HG02852 (cell line): ENCODE data around the gene MUC6.

Source experiments
- ATAC-seq: cut with Tn5 transposase; IDR thresholded peaks from one replicate; pipeline ENCODE4 v1.9.1; 2021; ENCODE audit warnings: mild to moderate bottlenecking, moderate library complexity; ENCODE audit not compliant: unreplicated experiment

MUC6 gene

DNA sequence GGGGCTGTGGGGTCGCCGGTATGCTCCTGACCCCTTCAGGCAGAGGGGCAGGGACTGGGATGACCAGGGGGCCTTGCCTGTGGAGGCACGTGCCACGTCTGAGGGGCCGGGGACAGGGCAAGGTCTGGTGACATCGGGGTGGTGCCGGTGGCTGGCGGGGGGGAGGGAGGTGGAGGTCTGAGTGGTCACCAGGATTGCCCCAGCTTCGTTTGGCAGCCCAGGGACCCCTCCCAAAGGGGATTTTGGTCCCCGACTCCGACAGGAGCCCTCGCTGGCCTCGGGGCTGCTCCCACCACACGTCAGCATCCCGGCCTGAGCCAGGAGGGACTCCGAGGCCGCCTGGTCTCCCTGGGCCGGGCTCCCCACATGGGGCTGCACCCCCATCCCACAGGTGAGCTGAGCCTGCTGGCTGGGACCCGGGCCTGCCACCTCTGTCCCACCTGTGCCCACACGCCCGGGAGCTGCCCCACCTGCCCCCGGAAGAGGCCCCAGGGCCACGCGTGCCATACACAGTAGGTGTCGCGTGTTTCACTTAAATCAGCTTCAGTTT lies 1.1 kb upstream of the MUC6 start:
- ATAC-seq = no peak

DNA sequence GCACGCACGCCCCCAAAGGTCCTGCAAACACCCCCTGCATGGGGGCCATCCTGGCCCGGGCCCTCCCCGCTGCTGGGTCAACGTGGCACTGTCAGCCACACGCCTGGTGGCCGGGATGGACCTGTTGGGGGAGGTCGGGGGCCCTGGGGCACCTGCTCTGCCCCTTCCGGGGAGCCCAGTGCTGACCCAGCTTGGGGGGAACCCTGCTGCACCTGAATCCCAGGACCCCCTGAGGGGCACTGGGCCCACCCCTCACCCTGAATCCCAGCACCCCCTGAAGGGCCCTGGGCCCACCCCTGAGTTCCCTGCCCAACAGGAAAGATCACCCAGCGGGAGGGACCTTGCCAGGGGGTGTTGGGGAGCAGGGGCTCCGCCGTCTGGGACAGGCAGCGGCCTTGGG lies 413 bp upstream of the MUC6 start:
- ATAC-seq = no peak

DNA sequence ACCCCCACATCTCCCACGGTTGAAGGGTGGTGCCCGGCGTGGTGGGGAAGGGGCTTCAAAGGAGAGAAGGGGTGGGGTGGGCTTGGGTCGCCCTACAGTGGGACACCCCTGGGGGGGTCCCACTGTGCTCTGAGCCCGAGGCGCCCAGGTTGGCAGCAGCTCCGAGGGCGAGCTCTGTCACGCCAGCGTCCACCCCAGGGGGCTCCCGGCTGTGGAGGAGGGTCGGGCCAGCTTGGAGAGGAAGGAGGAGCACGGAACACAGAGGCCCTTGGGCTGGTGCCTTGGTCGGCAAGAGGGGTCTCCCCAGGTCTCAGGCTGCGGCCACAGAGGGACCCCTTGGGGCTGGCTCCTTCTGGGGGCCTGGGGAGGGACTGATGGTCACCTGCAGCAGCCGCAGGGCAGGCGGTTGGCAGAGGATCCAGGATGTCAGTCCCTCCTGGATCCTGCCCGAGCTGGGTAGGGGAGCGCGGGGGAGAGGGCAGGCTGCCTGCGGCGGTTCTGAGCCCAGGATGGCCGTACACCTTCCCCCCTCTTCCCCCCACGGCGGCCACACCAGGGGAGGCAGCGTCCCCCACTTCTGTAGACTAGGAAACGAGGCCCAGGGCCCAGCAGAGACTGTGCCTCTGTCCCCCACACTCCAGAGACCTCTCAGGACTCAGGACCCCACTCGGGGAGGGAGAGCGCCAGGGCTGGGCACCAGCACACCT lies 788 bp downstream of the MUC6 start:
- ATAC-seq = no peak

DNA sequence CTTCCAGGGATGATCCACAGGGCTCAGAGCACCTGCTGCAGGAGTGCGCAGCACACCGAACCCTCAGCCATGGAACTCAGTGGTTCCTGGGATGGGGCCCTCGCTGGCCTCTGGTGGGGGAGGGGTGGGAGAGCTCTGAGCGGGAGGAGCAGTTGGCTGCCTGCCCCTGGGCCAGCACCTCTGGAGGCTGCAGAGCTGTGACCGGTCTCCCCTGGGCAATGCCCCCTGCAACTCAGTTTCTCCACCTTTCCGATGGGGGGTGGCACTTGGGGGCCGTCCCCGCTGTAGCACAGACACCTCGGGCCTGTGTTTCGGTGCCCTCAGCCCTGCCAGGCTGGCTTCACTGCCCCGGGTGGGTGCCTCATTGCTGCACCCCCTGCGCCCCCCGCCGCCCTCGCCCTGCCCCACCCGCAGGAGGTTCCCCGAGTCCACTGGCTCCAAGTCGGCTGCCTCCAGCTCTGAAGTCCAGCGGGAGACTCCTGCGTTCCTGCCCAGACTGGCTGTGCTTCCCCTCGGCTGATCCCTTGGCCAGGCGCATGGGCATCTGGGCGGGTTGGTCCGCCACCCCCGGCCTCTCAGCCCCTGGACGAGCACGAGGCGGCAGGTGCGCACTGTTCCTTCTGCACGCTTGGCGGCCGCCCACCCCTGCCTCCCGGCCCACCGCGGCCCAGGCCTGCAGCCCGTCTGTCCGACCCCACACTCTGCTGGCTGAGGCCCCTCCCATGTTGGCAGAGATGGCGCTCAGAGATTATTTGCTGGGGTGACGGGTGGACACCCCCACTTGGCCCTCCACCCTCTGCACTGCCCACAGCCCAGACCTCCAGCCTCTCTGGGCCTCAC lies 1.8 kb downstream of the MUC6 start:
- ATAC-seq = no peak

DNA sequence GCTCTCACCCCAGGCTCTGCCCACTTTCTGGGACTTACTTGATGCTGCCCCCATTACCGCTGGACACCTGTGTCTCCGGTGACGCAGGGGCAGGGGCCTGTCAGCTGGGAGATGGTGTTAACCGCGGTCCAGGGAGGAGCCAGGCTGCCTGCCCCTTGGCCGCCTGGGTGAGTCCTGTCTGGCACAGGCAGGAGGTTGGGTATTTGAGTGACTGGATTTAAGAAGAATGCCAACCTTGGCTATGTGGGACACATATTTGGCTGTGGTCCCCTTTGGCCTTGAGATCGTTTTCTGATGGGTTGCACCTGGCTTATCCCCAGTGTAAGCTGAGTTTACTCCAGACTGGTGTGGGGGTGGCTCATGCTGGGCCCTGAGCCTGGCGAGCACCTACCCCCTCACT lies 2.5 kb downstream of the MUC6 start:
- ATAC-seq = no peak

DNA sequence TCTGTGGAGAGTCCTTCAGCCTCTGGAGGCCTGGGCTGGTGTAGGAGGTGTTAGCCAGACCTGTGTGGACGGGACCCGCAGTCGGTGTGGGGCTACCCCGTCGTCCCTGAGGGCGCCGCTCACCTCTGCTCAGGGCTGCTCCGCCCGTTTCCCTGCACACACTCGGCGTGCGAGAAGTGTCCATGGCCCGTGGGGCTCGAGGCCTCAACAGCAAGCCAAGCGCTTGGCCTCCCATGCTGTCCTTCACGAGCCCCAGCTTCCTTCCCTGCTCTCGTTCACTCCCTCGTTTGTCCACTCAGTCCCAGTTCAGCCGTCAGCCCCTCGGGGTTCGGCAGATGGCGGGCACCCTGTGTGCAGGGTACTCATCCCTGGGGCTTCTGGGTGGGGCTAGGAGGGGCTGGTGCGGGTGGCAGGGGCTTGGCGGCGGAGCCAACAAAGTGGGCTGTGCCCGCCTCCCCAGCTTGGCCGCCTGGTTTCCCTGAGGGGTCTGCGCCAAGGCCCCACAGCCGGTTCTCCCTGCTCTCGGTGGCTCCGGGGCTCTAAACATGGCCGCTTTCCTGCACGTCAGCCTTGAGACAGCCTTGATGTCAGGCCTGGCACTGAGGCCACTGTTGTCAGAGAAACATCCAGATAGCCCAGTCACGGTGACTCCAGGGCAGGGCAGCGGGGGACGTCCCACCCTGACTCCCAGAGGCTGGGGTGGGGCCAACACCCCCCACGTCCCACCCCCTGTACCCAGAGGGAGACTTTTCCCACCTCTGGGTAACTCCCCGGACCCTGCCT lies 3.3 kb downstream of the MUC6 start:
- ATAC-seq = no peak

DNA sequence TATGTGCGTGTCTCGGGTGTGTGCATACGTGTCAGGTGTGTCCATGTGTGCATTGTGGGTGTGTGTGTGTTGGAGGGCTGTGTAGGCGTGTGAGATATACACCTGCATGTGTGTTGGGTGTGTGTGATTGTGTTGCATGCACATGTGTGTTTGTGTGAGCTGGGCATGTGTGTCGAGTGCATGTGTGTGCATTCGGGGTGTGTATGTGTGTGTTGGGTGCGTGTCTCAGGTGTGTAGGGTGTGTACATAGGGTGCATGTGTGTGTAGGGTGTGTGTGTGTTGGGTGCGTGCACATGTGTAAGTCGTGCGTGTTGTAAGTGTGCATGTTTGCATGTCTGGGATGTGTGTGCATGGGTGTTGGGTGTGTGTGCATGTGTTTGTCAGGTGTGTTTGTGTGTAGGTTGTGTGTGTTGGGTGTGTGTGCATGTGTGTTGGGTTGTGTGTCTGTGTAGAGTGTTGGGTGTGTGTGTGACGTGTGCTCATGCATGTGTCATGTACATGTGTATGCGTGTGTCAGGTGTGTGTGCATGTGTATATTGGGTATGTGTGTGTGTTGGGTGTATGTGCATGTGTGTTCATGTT lies 4.1 kb downstream of the MUC6 start:
- ATAC-seq = no peak

DNA sequence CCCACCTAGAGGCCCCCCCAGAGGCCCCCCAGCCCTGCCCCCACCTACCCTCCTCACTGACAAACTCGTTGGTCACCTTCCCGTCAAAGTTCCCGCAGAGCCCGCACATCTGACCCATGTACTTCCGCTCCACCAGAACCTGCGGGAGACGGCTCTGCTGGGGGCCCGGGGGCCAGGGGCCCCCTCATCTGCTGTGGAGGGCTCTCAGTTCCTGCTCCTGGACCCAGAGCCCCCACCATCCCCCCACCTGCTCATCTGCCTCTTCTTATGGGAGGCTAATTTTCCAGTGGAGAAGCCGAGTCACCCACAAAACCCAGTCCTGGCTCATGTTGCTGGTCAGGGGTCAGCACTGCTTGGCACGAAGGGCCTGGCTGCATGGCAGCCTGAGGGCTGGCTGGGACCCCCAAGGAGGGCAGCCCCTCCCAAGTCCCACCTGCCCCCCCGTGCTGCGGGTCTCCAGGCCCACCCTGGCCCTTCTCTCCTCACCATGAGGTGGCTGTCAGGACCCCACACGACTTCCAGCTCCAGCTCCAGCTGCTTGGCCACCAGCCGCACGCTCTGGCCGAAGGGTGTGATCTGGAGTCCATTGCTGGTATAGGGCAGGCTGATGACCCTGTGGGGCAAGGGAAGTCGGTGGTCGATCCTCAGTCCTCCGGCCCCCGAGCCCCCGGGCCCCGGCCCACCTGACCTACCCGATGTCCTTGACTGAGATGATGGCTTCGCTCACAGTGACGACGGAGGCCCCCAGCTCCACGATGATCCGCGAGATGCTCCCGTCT lies 5.2 kb downstream of the MUC6 start:
- no peak for ATAC-seq

DNA sequence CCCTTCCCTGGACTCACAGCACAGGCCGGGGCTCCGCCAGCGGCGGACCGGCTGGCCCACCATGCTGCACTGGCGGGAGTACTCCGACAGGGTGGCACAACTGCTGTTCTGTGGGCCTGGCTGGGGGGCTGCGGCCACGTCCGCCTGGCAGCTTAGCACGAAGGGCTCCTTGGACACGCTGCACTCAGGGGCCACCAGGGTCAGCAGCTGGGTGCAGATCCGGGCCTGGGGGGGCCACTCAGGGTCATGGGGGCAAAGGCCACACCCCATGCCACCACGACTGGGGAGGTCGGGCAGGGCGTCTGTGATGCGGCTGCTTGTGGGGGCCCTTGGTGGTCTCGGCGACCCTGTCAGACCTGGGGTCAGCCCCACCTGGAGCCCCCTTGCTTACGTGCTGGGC lies 6.0 kb downstream of the MUC6 start:
- ATAC-seq = no peak

DNA sequence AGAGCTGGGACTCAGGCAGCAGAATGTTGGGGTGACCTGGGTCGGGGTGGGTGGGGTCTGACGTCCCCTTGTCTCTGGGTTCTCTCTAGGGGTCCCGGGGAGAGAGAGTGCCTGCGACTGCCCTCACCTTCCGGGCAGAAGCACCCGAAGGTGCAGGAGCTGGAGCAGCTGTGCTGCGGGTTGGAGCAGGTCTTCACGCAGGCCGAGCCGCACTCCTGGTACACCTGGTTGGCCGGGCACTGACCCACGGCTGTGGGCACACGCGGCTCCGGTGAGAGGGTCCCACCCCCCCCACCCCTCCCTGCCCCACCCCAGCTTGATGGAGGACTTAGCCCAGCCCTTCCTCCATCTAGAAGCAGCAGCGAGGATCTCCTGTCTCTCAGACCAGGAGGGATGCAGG lies 6.4 kb downstream of the MUC6 start:
- no peak for ATAC-seq

DNA sequence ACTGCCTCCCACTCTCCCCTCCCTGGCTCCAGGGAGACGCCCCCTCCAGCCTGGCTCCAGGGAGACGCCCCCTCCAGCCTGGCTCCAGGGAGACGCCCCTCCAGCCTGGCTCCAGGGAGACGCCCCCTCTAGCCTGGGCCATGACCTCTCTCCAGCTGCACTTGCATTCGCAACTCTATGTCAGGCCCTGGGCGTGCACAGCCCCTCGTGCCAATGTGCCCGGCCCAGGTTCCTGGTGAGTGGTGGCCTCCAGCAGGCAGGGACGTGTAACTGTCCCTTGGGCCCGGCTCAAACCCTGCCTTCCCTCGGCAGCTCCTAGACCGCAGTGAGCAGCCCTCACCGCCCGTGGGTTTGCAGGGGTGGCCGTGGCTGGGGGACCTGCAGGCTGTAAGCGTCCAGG lies 6.9 kb downstream of the MUC6 start:
- no peak for ATAC-seq

DNA sequence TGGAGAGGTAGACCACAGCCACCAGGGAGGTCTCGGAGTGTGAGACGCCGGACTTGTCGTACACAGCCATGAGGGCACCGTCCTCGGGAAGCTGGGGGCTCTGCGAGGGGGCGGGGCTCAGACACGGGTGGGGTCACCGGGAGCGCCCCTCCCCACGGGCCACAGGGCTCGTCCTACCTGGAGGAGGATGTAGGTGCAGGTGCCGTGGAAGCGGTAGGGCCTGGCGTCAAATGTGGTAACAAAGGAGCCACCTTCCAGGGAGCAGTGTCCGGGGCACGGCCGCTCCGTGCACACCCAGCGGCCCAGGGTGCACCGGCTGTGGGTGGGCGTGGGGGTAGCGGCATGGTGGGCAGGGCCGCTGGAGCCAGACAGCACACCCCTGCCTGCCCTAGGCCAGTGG lies 7.5 kb downstream of the MUC6 start:
- ATAC-seq = no peak

DNA sequence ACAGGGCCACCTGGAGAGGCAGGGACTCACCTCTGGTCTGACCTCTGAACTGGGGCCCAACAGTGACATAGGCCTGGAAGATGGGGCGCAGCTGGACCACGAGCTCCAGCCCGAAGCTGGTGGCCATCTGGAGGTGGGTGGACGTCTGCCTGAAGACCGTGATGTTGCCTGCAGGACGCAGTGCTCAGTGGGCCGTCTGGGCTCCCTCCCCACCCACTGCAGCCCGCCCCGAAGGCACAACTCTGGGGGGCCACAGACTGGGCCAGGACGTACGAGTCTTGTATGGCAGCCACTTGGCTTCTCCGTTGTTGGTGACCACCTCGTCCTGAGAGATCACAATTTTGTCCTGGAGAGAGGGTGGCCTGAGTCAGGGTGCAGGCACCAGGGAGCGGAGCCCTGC lies 7.9 kb downstream of the MUC6 start:
- ATAC-seq = no peak

DNA sequence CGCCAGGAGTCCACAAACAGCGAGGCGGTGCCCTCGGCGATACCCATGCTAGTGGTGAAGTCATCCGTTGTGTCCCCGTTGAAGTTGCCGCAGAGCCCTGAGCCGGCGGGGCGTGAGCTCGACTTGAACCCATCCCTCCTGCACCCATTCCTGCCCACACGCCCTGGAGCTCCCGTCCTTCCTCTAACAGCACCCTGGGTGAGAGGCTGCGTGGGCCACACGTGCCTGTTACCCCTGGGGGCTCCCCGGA lies 8.3 kb downstream of the MUC6 start:
- no peak for ATAC-seq

DNA sequence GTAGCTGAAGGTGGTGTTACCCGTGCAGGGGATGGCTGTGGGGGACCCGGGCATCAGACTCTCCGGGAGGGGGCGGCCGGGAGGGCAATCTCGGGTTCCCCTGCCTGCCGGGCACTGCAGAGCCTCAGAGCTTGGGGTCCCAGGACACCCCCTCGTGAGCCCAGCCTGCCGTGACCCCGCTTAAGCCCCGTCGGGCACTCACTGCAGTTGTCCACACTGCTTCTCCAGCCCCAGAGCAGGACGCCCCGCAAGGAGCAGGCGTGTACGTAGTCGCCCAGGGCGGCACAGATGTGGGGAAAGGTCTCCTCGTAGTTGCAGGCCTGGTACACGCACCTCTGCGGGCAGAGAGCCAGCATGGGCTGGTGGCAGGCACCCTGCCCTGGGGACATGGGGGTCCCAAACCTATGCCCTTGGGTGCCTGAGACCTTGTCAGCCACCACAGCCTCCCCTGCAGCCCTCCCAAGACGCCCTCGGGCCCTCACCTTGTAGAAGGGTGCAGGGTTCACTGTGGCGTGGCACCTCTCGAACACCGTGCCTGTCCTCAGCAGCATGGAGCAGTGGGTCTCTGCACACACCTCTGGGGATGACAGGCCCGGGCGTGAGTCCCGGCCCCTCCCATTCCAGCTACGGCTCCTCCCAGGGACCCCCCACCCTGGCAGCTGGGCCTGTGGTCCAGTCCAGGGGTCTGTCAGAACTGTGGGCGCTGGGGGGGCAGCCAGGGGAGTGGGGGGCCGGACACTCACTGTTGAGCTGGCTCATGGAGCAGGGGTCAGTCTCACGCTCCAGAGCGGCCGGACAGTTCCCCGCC lies 8.8 kb downstream of the MUC6 start:
- no peak for ATAC-seq

DNA sequence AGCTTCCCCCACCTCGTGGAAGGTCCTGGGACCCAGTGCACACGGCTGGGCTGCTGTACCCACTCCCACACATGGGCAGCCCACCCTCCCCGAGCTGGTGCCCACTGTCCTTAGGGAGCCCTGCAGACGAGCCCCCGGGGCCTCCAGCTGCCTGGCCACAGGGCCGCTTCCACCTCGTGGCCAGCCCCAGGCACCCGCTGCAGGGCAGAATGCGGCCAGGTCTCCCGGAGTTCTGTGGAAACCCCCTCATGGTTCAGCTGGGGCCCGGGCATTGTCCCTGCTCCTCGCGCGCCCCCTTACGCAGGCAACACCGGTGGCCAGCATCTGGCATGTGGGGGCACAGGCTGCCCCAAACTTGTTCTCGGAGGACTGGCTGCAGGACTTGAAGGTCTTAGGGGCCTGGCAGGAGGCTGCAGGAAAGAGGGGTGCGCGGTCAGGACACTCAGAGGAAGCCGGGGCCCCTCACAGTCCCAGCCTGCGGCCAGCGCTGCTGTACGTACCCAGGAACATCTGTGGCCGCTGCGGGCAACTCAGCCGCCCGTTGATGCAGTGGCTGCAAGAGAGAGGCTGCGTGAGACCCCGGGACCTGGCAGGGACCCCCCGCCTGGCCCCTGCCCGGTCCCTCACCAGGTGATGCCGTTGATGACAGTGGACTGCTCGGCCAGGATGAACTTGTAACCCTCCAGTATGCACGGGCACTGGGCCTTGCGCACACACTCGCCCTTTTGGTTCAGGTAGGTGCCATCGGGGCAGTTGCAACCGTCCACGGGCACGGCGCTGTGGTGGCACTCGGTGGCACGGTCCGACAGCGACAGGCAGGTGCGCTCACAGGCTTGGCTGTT lies 9.7 kb downstream of the MUC6 start:
- no peak for ATAC-seq

DNA sequence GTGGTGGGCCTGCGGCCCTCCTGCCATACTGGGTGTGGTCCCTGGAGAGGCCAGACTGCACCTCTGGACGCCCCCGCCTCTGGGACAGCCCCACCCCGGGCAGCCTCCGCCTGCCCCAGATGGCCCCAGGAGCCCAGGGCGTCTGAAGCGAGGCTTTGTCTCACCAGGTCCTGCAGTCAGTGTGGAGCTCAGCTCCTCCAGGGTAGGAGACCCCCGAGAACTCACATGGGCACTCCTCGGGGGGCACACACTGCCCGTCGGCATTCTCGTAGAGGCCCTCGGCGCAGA lies 10.4 kb downstream of the MUC6 start:
- ATAC-seq = no peak

DNA sequence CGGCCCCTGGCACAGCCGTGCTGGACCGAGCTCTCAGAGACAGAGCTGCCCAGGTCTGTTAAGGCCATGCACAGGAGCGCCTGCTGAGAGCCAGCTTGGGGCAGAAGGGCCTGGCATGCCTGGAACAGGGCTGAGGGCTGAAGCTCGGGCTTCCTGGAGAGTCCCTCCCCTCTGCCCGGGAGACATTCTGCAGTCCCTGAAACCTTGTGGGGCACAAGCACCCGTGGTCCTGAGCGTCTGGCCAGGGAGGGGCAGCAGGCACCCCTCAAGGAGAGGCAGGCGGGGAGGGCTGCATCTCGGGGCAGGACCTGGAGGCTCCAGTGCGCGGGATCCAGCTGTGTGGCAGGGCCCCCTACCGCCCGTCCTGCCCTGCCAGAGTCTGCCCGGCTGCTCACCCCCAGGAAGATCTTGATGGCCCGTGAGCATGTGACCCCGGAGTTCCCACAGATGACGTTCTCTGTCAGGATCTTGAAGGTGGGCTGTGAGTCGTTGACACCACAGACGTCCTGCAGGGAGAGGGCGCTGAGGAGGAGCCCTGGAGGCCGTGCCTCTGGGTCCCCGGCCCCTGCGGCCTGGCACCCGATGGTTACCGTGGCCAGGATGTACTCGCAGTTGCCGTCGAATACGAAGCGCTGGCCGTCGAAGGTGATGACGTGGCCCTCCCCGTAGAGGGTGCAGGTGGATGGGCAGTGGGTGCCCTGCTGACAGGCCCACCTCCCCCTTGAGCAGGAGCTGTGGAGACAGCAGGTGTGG lies 10.9 kb downstream of the MUC6 start:
- ATAC-seq = no peak
